ENCODE data around the gene HOXA13.
A peak's percentile ranks its signal among the peaks of the same experiment; 100 is the strongest.

Gene HOXA13

GRCh38 chr7:27185854-27186667 lies 13.8 kb downstream of the HOXA13 start:
- Histone ChIP-seq H3K27me3 (ENCODE audit: control insufficient read depth, insufficient read depth, low read length) (no peaks in the 10 kb centered on the region), H3K9me3 (replicated peaks; ENCODE audit: low read length) (no peaks in the 10 kb centered on the region), H3K36me3 (ENCODE audit: insufficient read depth, low read length) (peaks cover 9% of the 10 kb centered on the region), H3K9ac (ENCODE audit: low read depth, low read length) (peak overlapping the region; percentile 89), H3K4me3 (ENCODE audit: low read length) (peak overlapping the region; percentile 83), H3K4me2 (ENCODE audit: low read length) (peak overlapping the region; percentile 98), H3K4me1 (ENCODE audit: control insufficient read depth, insufficient read depth, low read length) (peaks cover 72% of the 10 kb centered on the region)

- Histone ChIP-seq H3K9ac (ENCODE audit: low read depth, low read length) (peak within 1 kb of the TSS; percentile 89), H3K27me3 (ENCODE audit: control insufficient read depth, insufficient read depth, low read length) (no peaks in the 10 kb centered on the region), H3K9me3 (replicated peaks; ENCODE audit: low read length) (no peaks in the 10 kb centered on the region), H3K36me3 (ENCODE audit: insufficient read depth, low read length) (peaks cover 9% of the 10 kb centered on the region), H3K4me1 (ENCODE audit: control insufficient read depth, insufficient read depth, low read length) (peaks cover 72% of the 10 kb centered on the region), H3K4me2 (ENCODE audit: low read length) (peak within 1 kb of the TSS; percentile 98), H3K4me3 (ENCODE audit: low read length) (peak within 1 kb of the TSS; percentile 83)
Measured at GRCh38 chr7:27185013-27185853, 14.7 kb downstream of the HOXA13 start, which contains the start of gene HOXA11. Gene HOXA11, minus strand, starts transcription at chr7:27185232. Its CDS starts 88 bp downstream, at chr7:27185144.

GRCh38 chr7:27184337-27185012 lies 15.4 kb downstream of the HOXA13 start:
- H3K4me1 ChIP-seq (ENCODE audit: control insufficient read depth, insufficient read depth, low read length) = peaks cover 68% of the 10 kb centered on the region
- H3K9me3 ChIP-seq (replicated peaks; ENCODE audit: low read length) = no peaks in the 10 kb centered on the region
- H3K27me3 ChIP-seq (ENCODE audit: control insufficient read depth, insufficient read depth, low read length) = no peaks in the 10 kb centered on the region
- H3K9ac ChIP-seq (ENCODE audit: low read depth, low read length) = peak overlapping the region; percentile 89
- peaks cover 9% of the 10 kb centered on the region for H3K36me3 ChIP-seq (ENCODE audit: insufficient read depth, low read length)
- H3K4me3 ChIP-seq (ENCODE audit: low read length) = peak overlapping the region; percentile 83
- peak overlapping the region; percentile 98 for H3K4me2 ChIP-seq (ENCODE audit: low read length)

- H3K9me3 ChIP-seq (replicated peaks; ENCODE audit: low read length) = no peaks in the 10 kb centered on the region
- peak overlapping the region; percentile 89 for H3K9ac ChIP-seq (ENCODE audit: low read depth, low read length)
- no peaks in the 10 kb centered on the region for H3K27me3 ChIP-seq (ENCODE audit: control insufficient read depth, insufficient read depth, low read length)
- H3K4me1 ChIP-seq (ENCODE audit: control insufficient read depth, insufficient read depth, low read length) = peaks cover 62% of the 10 kb centered on the region
- H3K4me3 ChIP-seq (ENCODE audit: low read length) = peak overlapping the region; percentile 83
- H3K36me3 ChIP-seq (ENCODE audit: insufficient read depth, low read length) = peaks cover 9% of the 10 kb centered on the region
- H3K4me2 ChIP-seq (ENCODE audit: low read length) = peak overlapping the region; percentile 98
Measured at GRCh38 chr7:27183682-27184336, 16.1 kb downstream of the HOXA13 start.

GRCh38 chr7:27182861-27183681 lies 16.8 kb downstream of the HOXA13 start:
- Histone ChIP-seq H3K4me1 (ENCODE audit: control insufficient read depth, insufficient read depth, low read length) (peaks cover 54% of the 10 kb centered on the region), H3K9ac (ENCODE audit: low read depth, low read length) (peak overlapping the region; percentile 89), H3K4me3 (ENCODE audit: low read length) (peak overlapping the region; percentile 83), H3K9me3 (replicated peaks; ENCODE audit: low read length) (no peaks in the 10 kb centered on the region), H3K4me2 (ENCODE audit: low read length) (peak overlapping the region; percentile 98), H3K36me3 (ENCODE audit: insufficient read depth, low read length) (peaks cover 9% of the 10 kb centered on the region), H3K27me3 (ENCODE audit: control insufficient read depth, insufficient read depth, low read length) (no peaks in the 10 kb centered on the region)

GRCh38 chr7:27182285-27182841 lies 17.5 kb downstream of the HOXA13 start:
- Histone ChIP-seq H3K9ac (ENCODE audit: low read depth, low read length) (peak overlapping the region; percentile 89), H3K4me3 (ENCODE audit: low read length) (peak overlapping the region; percentile 83)

GRCh38 chr7:27181795-27182275 lies 18.1 kb downstream of the HOXA13 start:
- Histone ChIP-seq H3K9ac (ENCODE audit: low read depth, low read length) (peak overlapping the region; percentile 89), H3K36me3 (ENCODE audit: insufficient read depth, low read length) (peaks cover 9% of the 10 kb centered on the region), H3K9me3 (replicated peaks; ENCODE audit: low read length) (no peaks in the 10 kb centered on the region), H3K4me2 (ENCODE audit: low read length) (peak overlapping the region; percentile 98), H3K4me3 (ENCODE audit: low read length) (peak overlapping the region; percentile 83), H3K27me3 (ENCODE audit: control insufficient read depth, insufficient read depth, low read length) (no peaks in the 10 kb centered on the region), H3K4me1 (ENCODE audit: control insufficient read depth, insufficient read depth, low read length) (peaks cover 54% of the 10 kb centered on the region)

More at GRCh38 chr7:27182285-27182841, 17.5 kb downstream of the HOXA13 start:
- H3K4me2 ChIP-seq (ENCODE audit: low read length) = peak overlapping the region; percentile 98
- H3K9me3 ChIP-seq (replicated peaks; ENCODE audit: low read length) = no peaks in the 10 kb centered on the region
- H3K4me1 ChIP-seq (ENCODE audit: control insufficient read depth, insufficient read depth, low read length) = peaks cover 54% of the 10 kb centered on the region
- H3K36me3 ChIP-seq (ENCODE audit: insufficient read depth, low read length) = peaks cover 9% of the 10 kb centered on the region
- no peaks in the 10 kb centered on the region for H3K27me3 ChIP-seq (ENCODE audit: control insufficient read depth, insufficient read depth, low read length)

- H3K9me3 ChIP-seq (replicated peaks; ENCODE audit: low read length) = no peaks in the 10 kb centered on the region
- peak overlapping the region; percentile 97 for H3K9ac ChIP-seq (ENCODE audit: low read depth, low read length)
- peaks cover 58% of the 10 kb centered on the region for H3K4me1 ChIP-seq (ENCODE audit: control insufficient read depth, insufficient read depth, low read length)
- peak overlapping the region; percentile 98 for H3K4me2 ChIP-seq (ENCODE audit: low read length)
- H3K36me3 ChIP-seq (ENCODE audit: insufficient read depth, low read length) = peaks cover 14% of the 10 kb centered on the region
- peak overlapping the region; percentile 88 for H3K4me3 ChIP-seq (ENCODE audit: low read length)
- no peaks in the 10 kb centered on the region for H3K27me3 ChIP-seq (ENCODE audit: control insufficient read depth, insufficient read depth, low read length)
Measured at GRCh38 chr7:27180431-27181420, 19.2 kb downstream of the HOXA13 start.

Data from skeletal muscle satellite cell (primary cell).